ENCODE results near the gene TRAK2. TPM values are rescaled to one million over a fixed set of nuclear protein-coding genes. Genes with fewer than 3 reads are reported as not detected.

Gene TRAK2
- total RNA-seq, 1 experiment from 2014 or later = 33.2 TPM

GRCh38 chr2:201345625-201346213, 105.5 kb downstream of the TRAK2 start:
- peaks cover 2% of the 10 kb centered on the region; the same call in 1 of the 2 replicates for H3K9me3 ChIP-seq (ENCODE audit: insufficient read depth, low read depth)
- ChIA-PET CTCF (no interaction called here), POLR2A (ENCODE audit: unreplicated experiment) (interaction anchor here (0.7 kb wide), 1 partner anchor 101 kb away, joined by 6 read pairs; no protein-coding TSS in a partner anchor)
- H3K36me3 ChIP-seq (ENCODE audit: low read depth) = no peaks in the 10 kb centered on the region
- H3K4me1 ChIP-seq (replicated peaks; ENCODE audit: insufficient read depth) = no peaks in the 10 kb centered on the region
- no TSS peak for BruUV-seq (replicated peaks)
- no peaks in the 10 kb centered on the region for H4K20me1 ChIP-seq (ENCODE audit: insufficient read depth)
- no peak for DNase-seq
- TF ChIP-seq EZH2 (IDR thresholded peaks at IDR 0.05; ENCODE audit: low read depth) (no peak), CTCF (conservative IDR thresholded peaks at IDR 0.05) (no peak)
- no peak overlapping the region for H3K4me3 ChIP-seq
- no peaks in the 10 kb centered on the region for H3K79me2 ChIP-seq (ENCODE audit: low read depth)
- no peak overlapping the region for H3K27ac ChIP-seq
- H3K27me3 ChIP-seq (ENCODE audit: insufficient read depth, low read depth) = no peaks in the 10 kb centered on the region
- intact Hi-C loops (cut with micrococcal nuclease; ENCODE audit: unreplicated experiment) = no loop called here
- no peaks in the 10 kb centered on the region for H3K9me2 ChIP-seq (ENCODE audit: insufficient read depth)
- H2AFZ ChIP-seq = no peak overlapping the region
- no peaks in the 10 kb centered on the region for H3F3A ChIP-seq (ENCODE audit: insufficient read depth, low read depth)
- no peak overlapping the region for H3K4me2 ChIP-seq

GRCh38 chr2:201344663-201345366, 106.4 kb downstream of the TRAK2 start:
- H3K4me3 ChIP-seq = no peak overlapping the region
- TF ChIP-seq CTCF (conservative IDR thresholded peaks at IDR 0.05) (no peak; the same call in 1 of the 2 replicates), EZH2 (IDR thresholded peaks at IDR 0.05; ENCODE audit: low read depth) (no peak)
- no peaks in the 10 kb centered on the region for H3K27me3 ChIP-seq (ENCODE audit: insufficient read depth, low read depth)
- no peak for DNase-seq
- H3K79me2 ChIP-seq (ENCODE audit: low read depth) = no peaks in the 10 kb centered on the region
- H3K36me3 ChIP-seq (ENCODE audit: low read depth) = no peaks in the 10 kb centered on the region
- CTCF ChIA-PET = no interaction called here
- H3K4me1 ChIP-seq (replicated peaks; ENCODE audit: insufficient read depth) = no peaks in the 10 kb centered on the region
- H3F3A ChIP-seq (ENCODE audit: insufficient read depth, low read depth) = no peaks in the 10 kb centered on the region
- POLR2A ChIA-PET (ENCODE audit: unreplicated experiment) = no interaction called here
- H3K27ac ChIP-seq = no peak overlapping the region
- H2AFZ ChIP-seq = no peak overlapping the region
- H3K9me2 ChIP-seq (ENCODE audit: insufficient read depth) = no peaks in the 10 kb centered on the region
- H3K4me2 ChIP-seq = no peak overlapping the region
- peaks cover 4% of the 10 kb centered on the region; the same call in 1 of the 2 replicates for H3K9me3 ChIP-seq (ENCODE audit: insufficient read depth, low read depth)
- BruUV-seq (replicated peaks) = no TSS peak
- intact Hi-C loops (cut with micrococcal nuclease; ENCODE audit: unreplicated experiment) = no loop called here
- no peaks in the 10 kb centered on the region for H4K20me1 ChIP-seq (ENCODE audit: insufficient read depth)

GRCh38 chr2:201343559-201343958, 107.7 kb downstream of the TRAK2 start:
- Histone ChIP-seq H3K9me3 (ENCODE audit: insufficient read depth, low read depth) (peaks cover 4% of the 10 kb centered on the region; the same call in 1 of the 2 replicates), H4K20me1 (ENCODE audit: insufficient read depth) (no peaks in the 10 kb centered on the region), H3K4me2 (no peak overlapping the region), H3K4me1 (replicated peaks; ENCODE audit: insufficient read depth) (no peaks in the 10 kb centered on the region), H2AFZ (no peak overlapping the region), H3K36me3 (ENCODE audit: low read depth) (0 out of 2 replicates have a peak, but pooled peaks cover 4% of the 10 kb centered on the region), H3F3A (ENCODE audit: insufficient read depth, low read depth) (no peaks in the 10 kb centered on the region), H3K27me3 (ENCODE audit: insufficient read depth, low read depth) (no peaks in the 10 kb centered on the region), H3K9me2 (ENCODE audit: insufficient read depth) (no peaks in the 10 kb centered on the region), H3K27ac (no peak overlapping the region), H3K79me2 (ENCODE audit: low read depth) (no peaks in the 10 kb centered on the region), H3K4me3 (no peak overlapping the region)
- no peak for DNase-seq
- CTCF ChIA-PET = no interaction called here
- BruUV-seq (replicated peaks) = no TSS peak
- TF ChIP-seq CTCF (conservative IDR thresholded peaks at IDR 0.05) (no peak), EZH2 (IDR thresholded peaks at IDR 0.05; ENCODE audit: low read depth) (no peak)
- intact Hi-C loops (cut with micrococcal nuclease; ENCODE audit: unreplicated experiment) = no loop called here
- POLR2A ChIA-PET (ENCODE audit: unreplicated experiment) = interaction anchor here (0.6 kb wide), 1 partner anchor 18 kb away, joined by 3 read pairs; no protein-coding TSS in a partner anchor

Data from PC-9 (cell line).